Keratinocyte (primary cell): ENCODE data around the gene AQP2. TPM values are rescaled to one million over a fixed set of nuclear protein-coding genes. Genes with fewer than 3 reads are reported as not detected.
A peak's percentile ranks its signal among the peaks of the same experiment; 100 is the strongest.

ENCODE experiments used
- DNase-seq: peaks from one replicate; pipeline ENCODE4 v3.0.0-alpha.2; 2011; ENCODE audit warnings: low read depth, missing footprints, low spot score
- FAIRE-seq: peaks from 2 replicates; lab custom pipeline; 2011; peaks lifted over from hg19 to GRCh38; lab: Jason Lieb, UNC
- H2AFZ ChIP-seq: 2 replicates; pipeline ENCODE4 v1.6.0; 2012; ENCODE audit warnings: low read length, control low read depth, inconsistent platforms; ENCODE audit not compliant: control insufficient read depth
- H3K27ac ChIP-seq: 2 replicates; pipeline ENCODE4 v1.5.1; 2011; ENCODE audit warnings: low read length; ENCODE audit not compliant: control insufficient read depth, insufficient read depth
- H3K27me3 ChIP-seq: 3 replicates; pipeline ENCODE4 v1.6.0; 2011; ENCODE audit warnings: low read length; ENCODE audit not compliant: control insufficient read depth, insufficient read depth; ENCODE audit errors: extremely low read depth
- H3K36me3 ChIP-seq, 2 experiments: 2 replicates in 1 of 2; 3 replicates in 1 of 2; pipeline ENCODE4 v1.5.1; 2011; ENCODE audit warnings: low read length in 2 of 2, mild to moderate bottlenecking in 1 of 2; ENCODE audit not compliant: control insufficient read depth in 2 of 2, insufficient read depth in 2 of 2; ENCODE audit errors: extremely low read depth in 1 of 2
- H3K4me1 ChIP-seq: 3 replicates; pipeline ENCODE4 v1.5.1; 2011; ENCODE audit warnings: low read length; ENCODE audit not compliant: control insufficient read depth, insufficient read depth; ENCODE audit errors: extremely low read depth
- H3K4me2 ChIP-seq: 3 replicates; pipeline ENCODE4 v1.6.0; 2011; ENCODE audit warnings: low read depth, low read length; ENCODE audit not compliant: control insufficient read depth, insufficient read depth; ENCODE audit errors: extremely low read depth
- H3K4me3 ChIP-seq, 3 experiments: fragments of 200-600 bp in 1 of 3; sonication (generic) in 1 of 3; 2 replicates in 2 of 3; 3 replicates in 1 of 3; pipeline ENCODE4 v1.5.1; 2011 to 2016; ENCODE audit warnings: low read length in 3 of 3, mild to moderate bottlenecking in 3 of 3, control low read depth in 2 of 3, inconsistent platforms in 1 of 3, low read depth in 1 of 3, mixed read lengths in 1 of 3, mixed run types in 1 of 3, moderate library complexity in 1 of 3; ENCODE audit not compliant: control insufficient read depth in 2 of 3, insufficient read depth in 2 of 3; ENCODE audit errors: extremely low read depth in 1 of 3
- H3K79me2 ChIP-seq: 2 replicates; pipeline ENCODE4 v1.6.0; 2012; ENCODE audit warnings: low read length; ENCODE audit not compliant: control insufficient read depth, insufficient read depth
- H3K9ac ChIP-seq: 3 replicates; pipeline ENCODE4 v1.6.0; 2011; ENCODE audit warnings: low read length; ENCODE audit not compliant: control insufficient read depth, insufficient read depth; ENCODE audit errors: extremely low read depth
- H3K9me1 ChIP-seq: 3 replicates; pipeline ENCODE4 v1.6.0; 2011; ENCODE audit warnings: low read length; ENCODE audit not compliant: control insufficient read depth, insufficient read depth; ENCODE audit errors: extremely low read depth
- H3K9me3 ChIP-seq: 2 replicates; pipeline ENCODE4 v1.5.1; 2012; ENCODE audit warnings: low read depth, low read length; ENCODE audit not compliant: control insufficient read depth
- H4K20me1 ChIP-seq: 3 replicates; pipeline ENCODE4 v1.6.0; 2011; ENCODE audit warnings: low read length; ENCODE audit not compliant: control insufficient read depth, insufficient read depth; ENCODE audit errors: extremely low read depth
- CTCF ChIP-seq, 3 experiments: IDR thresholded peaks in 1 of 3; conservative IDR thresholded peaks in 1 of 3; optimal IDR thresholded peaks in 1 of 3; 2 replicates in 2 of 3; 3 replicates in 1 of 3; pipeline versions ENCODE3 to v1.5.1; 2011; ENCODE audit warnings: low read length in 3 of 3, mild to moderate bottlenecking in 3 of 3, moderate library complexity in 2 of 3, control low read depth in 1 of 3, inconsistent platforms in 1 of 3; ENCODE audit not compliant: insufficient read depth in 2 of 3; ENCODE audit errors: extremely low read depth in 1 of 3
- EZH2 ChIP-seq: IDR thresholded peaks from one replicate; pipeline ENCODE4 v1.6.1; 2012; ENCODE audit warnings: inconsistent platforms, mild to moderate bottlenecking, low read length, moderate library complexity
- dilution Hi-C: fragments of 300-500 bp; cut with MboI; formaldehyde crosslinking; loops from one replicate; pipeline ENCODE4 v1.7.0; 2020; ENCODE audit warnings: low sequenced_read_pairs; ENCODE audit not compliant: extremely low pct_ligation_motif_present
- polyA plus RNA-seq, 5 experiments: library from polyadenylated mRNA; depleted of rRNA in 3 of 5; stranded (reverse) in 3 of 5; stranded (forward) in 1 of 5; unstranded in 1 of 5; fragments of >200 nt; gene quantifications; 1 replicate in 1 of 5; 2 replicates in 3 of 5; 3 replicates in 1 of 5; pipeline versions ENCODE4 v1.2.1 to v1.2.3, GENCODE V29; 2011 to 2012; ENCODE audit warnings: missing spikeins in 2 of 5, low read depth in 1 of 5, low replicate concordance in 1 of 5

The AQP2 gene
- polyA plus RNA-seq, 1 donor (not counting 4 experiments of a cell fraction or from before 2014, with no cell fraction given) = not detected

DNA sequence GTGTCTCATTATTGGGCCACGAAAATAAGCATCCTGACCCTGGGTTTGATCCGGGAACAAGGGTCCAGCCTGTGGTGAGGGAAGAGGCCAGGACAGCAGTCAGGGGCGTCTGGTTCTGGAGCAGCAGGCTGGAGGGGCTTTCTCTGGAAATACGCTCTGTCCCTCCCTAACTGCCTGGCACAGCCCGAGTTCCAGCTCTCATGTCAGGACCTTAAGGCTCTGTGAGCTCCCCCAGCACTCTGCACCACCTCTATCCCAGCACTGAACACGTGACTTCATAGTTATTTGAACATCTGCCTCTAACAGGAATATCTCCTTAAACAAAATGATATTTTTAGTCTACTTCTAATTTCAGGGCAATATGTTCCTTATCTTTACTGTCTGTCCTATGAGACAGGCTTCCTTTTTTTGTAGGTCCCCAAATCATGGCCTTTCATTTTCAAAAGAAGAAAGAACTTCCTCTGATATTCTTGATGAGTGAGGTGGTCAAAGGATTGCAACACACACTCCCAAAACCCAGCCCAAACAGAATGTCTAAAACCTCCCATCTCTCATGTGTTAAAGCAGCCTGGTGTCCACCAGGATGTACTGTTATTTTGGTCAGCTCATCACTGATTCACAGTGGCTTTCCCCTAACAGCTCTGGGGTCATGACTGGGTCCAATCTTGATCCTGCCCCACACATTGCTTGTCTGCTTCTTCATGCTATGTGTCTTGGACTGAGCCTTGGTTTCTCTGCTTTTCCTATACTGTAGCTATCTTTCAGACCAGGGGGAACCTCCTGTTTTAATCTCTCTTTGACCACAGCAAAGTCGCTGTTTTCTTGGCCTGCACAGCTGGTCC, 31.9 kb downstream of the AQP2 start:
- Histone ChIP-seq H3K36me3 (peaks cover 2 to 5% of the 10 kb centered on the region in 2 experiments), H3K4me1 (peaks cover 13% of the 10 kb centered on the region), H2AFZ (no peak overlapping the region), H3K9me1 (no peaks in the 10 kb centered on the region), H3K79me2 (no peaks in the 10 kb centered on the region), H3K4me2 (no peak overlapping the region), H3K27me3 (no peaks in the 10 kb centered on the region), H3K9me3 (no peaks in the 10 kb centered on the region), H3K27ac (no peak overlapping the region), H3K4me3 (no peak overlapping the region), H3K9ac (no peak overlapping the region), H4K20me1 (no peaks in the 10 kb centered on the region)
- TF ChIP-seq CTCF (optimal IDR thresholded peaks at IDR 0.05 in 1 of 3, IDR thresholded peaks at IDR 0.05 in 1 of 3, conservative IDR thresholded peaks at IDR 0.05 in 1 of 3; ENCODE audit: extremely low read depth in 1 of 3, insufficient read depth in 2 of 3, low read length in 3 of 3) = no peak
- no peak for TF ChIP-seq EZH2
- no peak for FAIRE-seq
- no peak for DNase-seq
- dilution Hi-C loops = no loop called here

GRCh38 chr12:49983892-49984291, 33.4 kb downstream of the AQP2 start:
- peak overlapping the region; percentile 58 for H2AFZ ChIP-seq
- H3K79me2 ChIP-seq = no peaks in the 10 kb centered on the region
- peak overlapping the region in 1 of 3 experiments; percentile 9 for H3K4me3 ChIP-seq
- H3K27ac ChIP-seq = no peak overlapping the region
- no peak overlapping the region for H3K9ac ChIP-seq
- H3K4me1 ChIP-seq = peaks cover 13% of the 10 kb centered on the region
- no peaks in the 10 kb centered on the region for H4K20me1 ChIP-seq
- TF ChIP-seq EZH2 (no peak), CTCF (optimal IDR thresholded peaks at IDR 0.05 in 1 of 3, IDR thresholded peaks at IDR 0.05 in 1 of 3, conservative IDR thresholded peaks at IDR 0.05 in 1 of 3; ENCODE audit: extremely low read depth in 1 of 3, insufficient read depth in 2 of 3, low read length in 3 of 3) (no peak)
- no peak for DNase-seq
- dilution Hi-C loops = no loop called here
- peaks cover 7 to 8% of the 10 kb centered on the region in 2 experiments for H3K36me3 ChIP-seq
- H3K4me2 ChIP-seq = peak overlapping the region; percentile 63
- H3K9me1 ChIP-seq = no peaks in the 10 kb centered on the region
- H3K9me3 ChIP-seq = no peaks in the 10 kb centered on the region
- H3K27me3 ChIP-seq = no peaks in the 10 kb centered on the region
- peak; percentile 95 for FAIRE-seq
